ENCODE measurements around the gene MT1G.

DNA sequence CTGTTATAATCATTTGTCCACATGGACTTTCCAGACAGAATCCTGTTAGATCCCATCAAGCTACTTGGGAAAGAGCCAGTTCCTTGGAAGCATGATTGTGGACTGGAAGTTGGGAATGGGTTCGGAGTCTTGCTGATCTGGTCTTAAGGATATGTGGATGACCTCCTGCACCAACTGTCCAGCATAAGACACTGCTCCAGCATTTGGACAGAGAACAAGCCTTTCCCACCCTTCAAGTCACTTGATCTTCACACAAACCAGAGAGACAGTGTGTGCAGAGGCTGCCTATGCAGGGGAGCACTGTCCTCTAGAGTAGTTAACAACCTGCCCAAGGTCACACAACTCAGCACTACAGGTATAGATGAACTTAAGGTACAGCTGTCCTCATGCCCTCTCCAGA, 22.0 kb downstream of the MT1G start:
- TF ChIP-seq YY1 (IDR thresholded peaks at IDR 0.05; ENCODE audit: low read depth): no peak
- TF ChIP-seq, protein P1, sequence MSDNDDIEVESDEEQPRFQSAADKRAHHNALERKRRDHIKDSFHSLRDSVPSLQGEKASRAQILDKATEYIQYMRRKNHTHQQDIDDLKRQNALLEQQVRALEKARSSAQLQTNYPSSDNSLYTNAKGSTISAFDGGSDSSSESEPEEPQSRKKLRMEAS (IDR thresholded peaks at IDR 0.05; ENCODE audit: low read depth): no peak
- TF ChIP-seq, protein P2, sequence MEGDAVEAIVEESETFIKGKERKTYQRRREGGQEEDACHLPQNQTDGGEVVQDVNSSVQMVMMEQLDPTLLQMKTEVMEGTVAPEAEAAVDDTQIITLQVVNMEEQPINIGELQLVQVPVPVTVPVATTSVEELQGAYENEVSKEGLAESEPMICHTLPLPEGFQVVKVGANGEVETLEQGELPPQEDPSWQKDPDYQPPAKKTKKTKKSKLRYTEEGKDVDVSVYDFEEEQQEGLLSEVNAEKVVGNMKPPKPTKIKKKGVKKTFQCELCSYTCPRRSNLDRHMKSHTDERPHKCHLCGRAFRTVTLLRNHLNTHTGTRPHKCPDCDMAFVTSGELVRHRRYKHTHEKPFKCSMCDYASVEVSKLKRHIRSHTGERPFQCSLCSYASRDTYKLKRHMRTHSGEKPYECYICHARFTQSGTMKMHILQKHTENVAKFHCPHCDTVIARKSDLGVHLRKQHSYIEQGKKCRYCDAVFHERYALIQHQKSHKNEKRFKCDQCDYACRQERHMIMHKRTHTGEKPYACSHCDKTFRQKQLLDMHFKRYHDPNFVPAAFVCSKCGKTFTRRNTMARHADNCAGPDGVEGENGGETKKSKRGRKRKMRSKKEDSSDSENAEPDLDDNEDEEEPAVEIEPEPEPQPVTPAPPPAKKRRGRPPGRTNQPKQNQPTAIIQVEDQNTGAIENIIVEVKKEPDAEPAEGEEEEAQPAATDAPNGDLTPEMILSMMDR (IDR thresholded peaks at IDR 0.05): no peak
- no peak for TF ChIP-seq TAF1 (IDR thresholded peaks at IDR 0.05; ENCODE audit: borderline replicate concordance, low read depth, low read length)
- no peak for TF ChIP-seq SIN3A (IDR thresholded peaks at IDR 0.05; ENCODE audit: borderline replicate concordance, low read depth, low read length)
- TF ChIP-seq POLR2AphosphoS5 (IDR thresholded peaks at IDR 0.05; ENCODE audit: low read depth, low read length): no peak
- TF ChIP-seq TCF12 (IDR thresholded peaks at IDR 0.05): no peak
- TF ChIP-seq EP300 (IDR thresholded peaks at IDR 0.05; ENCODE audit: borderline replicate concordance in 1 of 2, low read depth in 1 of 2, low read length in 1 of 2): no peak
- no peak for TF ChIP-seq JUND (IDR thresholded peaks at IDR 0.05)
- TF ChIP-seq ELF1 (IDR thresholded peaks at IDR 0.05): no peak
- no peak for TF ChIP-seq FOXJ3 (CRISPR knock-in tag; IDR thresholded peaks at IDR 0.05)
- no peak for TF ChIP-seq TEAD4 (IDR thresholded peaks at IDR 0.05; ENCODE audit: borderline replicate concordance, insufficient read depth)

Data from SK-N-SH (cell line).